Fibroblast of lung (primary cell): ENCODE data around the gene IL10RA.

Experiments
- EZH2 ChIP-seq: IDR thresholded peaks from 2 replicates; pipeline ENCODE4 v1.5.1; 2012; ENCODE audit warnings: low read length, control low read depth, mild to moderate bottlenecking; ENCODE audit errors: missing control alignments
- TF ChIP-seq, protein P1 (sequence below), 2 donors: IDR thresholded peaks in 1 of 2; conservative IDR thresholded peaks in 1 of 2; 1 replicate in 1 of 2; 2 replicates in 1 of 2; pipeline ENCODE4 v1.5.1; 2011 to 2012; ENCODE audit warnings: low read length in 2 of 2, control low read depth in 1 of 2, inconsistent platforms in 1 of 2, low read depth in 1 of 2, mild to moderate bottlenecking in 1 of 2

GRCh38 chr11:117936973-117937372 lies 49.2 kb upstream of the IL10RA start:
- TF ChIP-seq, protein P1, sequence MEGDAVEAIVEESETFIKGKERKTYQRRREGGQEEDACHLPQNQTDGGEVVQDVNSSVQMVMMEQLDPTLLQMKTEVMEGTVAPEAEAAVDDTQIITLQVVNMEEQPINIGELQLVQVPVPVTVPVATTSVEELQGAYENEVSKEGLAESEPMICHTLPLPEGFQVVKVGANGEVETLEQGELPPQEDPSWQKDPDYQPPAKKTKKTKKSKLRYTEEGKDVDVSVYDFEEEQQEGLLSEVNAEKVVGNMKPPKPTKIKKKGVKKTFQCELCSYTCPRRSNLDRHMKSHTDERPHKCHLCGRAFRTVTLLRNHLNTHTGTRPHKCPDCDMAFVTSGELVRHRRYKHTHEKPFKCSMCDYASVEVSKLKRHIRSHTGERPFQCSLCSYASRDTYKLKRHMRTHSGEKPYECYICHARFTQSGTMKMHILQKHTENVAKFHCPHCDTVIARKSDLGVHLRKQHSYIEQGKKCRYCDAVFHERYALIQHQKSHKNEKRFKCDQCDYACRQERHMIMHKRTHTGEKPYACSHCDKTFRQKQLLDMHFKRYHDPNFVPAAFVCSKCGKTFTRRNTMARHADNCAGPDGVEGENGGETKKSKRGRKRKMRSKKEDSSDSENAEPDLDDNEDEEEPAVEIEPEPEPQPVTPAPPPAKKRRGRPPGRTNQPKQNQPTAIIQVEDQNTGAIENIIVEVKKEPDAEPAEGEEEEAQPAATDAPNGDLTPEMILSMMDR (conservative IDR thresholded peaks at IDR 0.05 in 1 of 2, IDR thresholded peaks at IDR 0.05 in 1 of 2; ENCODE audit: low read depth in 1 of 2, low read length in 2 of 2), result no peak
- TF ChIP-seq EZH2, result no peak
